ENCODE results near the gene PPP6C. TPM values are rescaled to one million over a fixed set of nuclear protein-coding genes. Genes with fewer than 3 reads are reported as not detected.

PPP6C gene
- total RNA-seq, 1 donor from 2014 or later = 29.7 TPM

DNA sequence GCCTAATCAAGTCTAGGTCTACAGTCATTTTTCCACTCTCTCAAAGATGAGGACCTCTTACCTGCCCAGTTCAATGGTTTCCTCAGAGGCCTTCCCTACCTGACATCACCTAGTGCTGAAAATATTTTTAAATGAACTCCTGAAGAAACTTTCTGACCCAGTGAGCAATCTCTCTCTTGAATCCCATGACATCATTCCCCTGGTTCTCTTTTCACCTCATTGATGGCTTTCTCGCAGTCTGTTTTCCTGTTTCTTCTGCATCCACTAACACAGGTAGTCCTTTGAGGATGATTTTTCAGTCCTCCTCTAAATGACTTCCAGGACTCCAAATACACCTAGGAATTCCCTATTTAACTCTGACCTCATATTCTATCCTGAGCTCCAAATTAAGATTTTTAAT lies 86.6 kb downstream of the PPP6C start:
- DNase-seq (ENCODE audit: low read depth) = no peak
- H3K4me3 ChIP-seq (ENCODE audit: low read depth, low read length) = no peak overlapping the region
- TF ChIP-seq CTCF (conservative IDR thresholded peaks at IDR 0.05; ENCODE audit: low read depth, low read length) = no peak

- DNase-seq (ENCODE audit: low read depth) = no peak
- TF ChIP-seq CTCF (conservative IDR thresholded peaks at IDR 0.05; ENCODE audit: low read depth, low read length) = no peak
- H3K4me3 ChIP-seq (ENCODE audit: low read depth, low read length) = no peak overlapping the region
Measured at GRCh38 chr9:125100822-125101221, 88.8 kb downstream of the PPP6C start.

DNA sequence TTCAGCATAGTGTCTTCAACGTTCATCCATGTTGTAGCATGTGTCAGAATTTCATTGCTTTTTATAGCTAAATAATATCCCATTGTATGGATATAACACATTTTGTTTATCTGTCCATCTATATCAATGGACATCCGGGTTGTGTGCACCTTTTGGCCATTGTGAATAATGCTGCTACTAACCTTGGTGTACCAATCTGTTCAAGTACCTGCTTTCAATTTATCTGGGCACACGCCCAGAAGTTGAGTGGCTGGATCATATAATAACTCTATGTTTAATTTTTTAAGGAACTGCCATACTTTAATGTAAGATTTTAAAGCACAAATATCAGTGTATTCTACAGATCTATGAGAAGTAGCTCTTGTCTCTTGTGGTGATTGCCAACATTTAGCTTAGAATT lies 89.8 kb downstream of the PPP6C start:
- TF ChIP-seq CTCF (conservative IDR thresholded peaks at IDR 0.05; ENCODE audit: low read depth, low read length) = no peak
- DNase-seq (ENCODE audit: low read depth) = no peak

More for the DNA sequence above, 89.8 kb downstream of the PPP6C start:
- H3K4me3 ChIP-seq (ENCODE audit: low read depth, low read length) = no peak overlapping the region

Other genes with a start within 250 kb of the PPP6C start
- 5.4 and 26.0 TPM in 2 replicates for gene GOLGA1, start 248.7 kb downstream of the PPP6C start, total RNA-seq
- 2.1 and 4.3 TPM in 2 replicates for gene SCAI, start 46.3 kb downstream of the PPP6C start, total RNA-seq
- gene RABEPK, start 10.7 kb upstream of the PPP6C start, total RNA-seq = 20.3 and 37.9 TPM in 2 replicates
- 210 and 241 TPM in 2 replicates for gene HSPA5, start 51.5 kb upstream of the PPP6C start, total RNA-seq
- gene GAPVD1, start 72.0 kb upstream of the PPP6C start, total RNA-seq = 18.2 and 20.8 TPM in 2 replicates

All from epithelial cell of proximal tubule (primary cell).